NCI-H128 (cell line): ENCODE data around the gene KHDC4.

Experiments
- DNase-seq: peaks from one replicate; lab custom pipeline; 2025; ENCODE audit not compliant: unreplicated experiment; lab: John Stamatoyannopoulos, UW

Gene KHDC4

DNA sequence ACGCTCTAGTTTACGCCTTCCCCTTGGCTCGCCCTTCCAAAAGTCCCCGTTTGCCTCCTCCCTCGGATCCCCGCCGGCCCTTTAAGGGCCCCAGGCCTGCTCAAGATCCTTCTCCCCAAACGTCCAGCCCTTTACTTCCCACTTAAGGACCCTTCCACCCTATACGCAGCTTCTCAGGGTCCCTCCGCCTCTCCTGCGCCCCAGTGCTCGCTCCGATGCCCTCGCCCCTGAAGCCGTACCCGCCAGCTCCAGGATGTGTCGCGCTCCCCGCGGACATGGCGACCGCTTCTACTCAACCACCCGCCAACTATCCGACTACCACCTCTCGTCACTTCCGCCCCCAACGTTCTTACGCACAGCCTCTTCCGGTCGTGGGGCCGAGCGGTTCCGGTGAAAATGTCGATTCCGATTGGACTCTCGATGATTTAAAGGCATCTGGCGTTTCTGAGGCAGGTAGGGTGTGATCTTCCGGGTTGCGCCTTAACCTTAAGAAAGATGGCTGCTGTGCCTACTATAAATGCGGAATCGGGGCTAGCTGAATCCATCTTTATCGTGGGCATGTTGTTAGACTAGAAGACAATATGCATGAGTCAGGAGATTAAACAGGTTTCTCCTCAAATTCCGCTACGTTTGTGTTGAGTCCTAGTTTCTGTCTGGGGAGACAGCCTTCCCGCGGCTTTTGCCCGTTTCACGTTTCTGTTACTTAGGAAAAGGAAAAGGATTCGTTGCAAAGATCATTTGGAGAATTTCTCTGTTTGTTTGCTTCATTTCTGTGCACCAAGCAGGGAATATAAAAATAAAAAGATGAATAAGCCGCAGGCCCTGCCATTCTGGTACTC lies at the start of gene KHDC4:
Gene KHDC4, minus strand, starts transcription at position 317 of the 839 bp plus-strand sequence. Its CDS starts 40 bp downstream, at position 277.
- DNase-seq, result peak; percentile 99

DNA sequence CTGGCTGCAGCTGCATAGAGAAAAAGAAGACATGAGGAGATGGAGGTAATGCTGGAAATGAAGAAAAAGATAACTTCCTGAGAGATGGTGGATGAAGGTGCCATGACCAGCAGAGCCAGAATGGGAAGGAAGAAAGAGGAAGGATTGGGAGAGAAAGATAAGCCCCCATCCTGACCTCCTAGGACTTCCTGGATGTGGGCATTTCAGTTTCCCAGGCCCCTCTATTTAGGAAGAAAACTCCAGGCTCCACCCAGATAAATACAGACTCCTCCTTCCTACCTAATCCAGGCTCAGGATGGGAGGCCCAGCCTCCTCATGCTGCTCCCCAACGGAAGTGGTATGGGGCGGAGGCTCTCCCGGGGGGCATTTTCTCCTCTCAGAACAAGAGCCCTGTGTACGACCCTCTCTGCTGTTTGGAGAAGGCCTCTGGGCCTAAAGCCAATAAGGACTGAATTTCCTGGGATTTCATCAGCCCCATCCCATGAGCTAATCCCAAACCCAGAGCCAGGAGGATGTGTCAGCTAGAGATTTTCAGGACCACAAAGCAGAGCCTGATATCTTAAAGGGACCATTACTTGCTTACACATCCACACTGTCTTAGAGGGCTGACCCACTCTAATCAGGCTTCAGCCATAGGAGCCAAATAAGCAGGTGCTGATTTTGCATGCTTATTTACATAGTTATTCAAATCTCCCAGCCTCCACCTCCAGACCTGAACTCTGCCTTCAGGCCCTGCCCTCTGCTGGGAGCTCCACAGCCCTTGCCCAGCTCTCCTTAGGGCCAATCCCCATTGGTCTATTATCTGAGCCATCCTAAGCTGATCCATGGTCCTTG lies 49.2 kb upstream of the KHDC4 start:
- DNase-seq, result no peak

DNA sequence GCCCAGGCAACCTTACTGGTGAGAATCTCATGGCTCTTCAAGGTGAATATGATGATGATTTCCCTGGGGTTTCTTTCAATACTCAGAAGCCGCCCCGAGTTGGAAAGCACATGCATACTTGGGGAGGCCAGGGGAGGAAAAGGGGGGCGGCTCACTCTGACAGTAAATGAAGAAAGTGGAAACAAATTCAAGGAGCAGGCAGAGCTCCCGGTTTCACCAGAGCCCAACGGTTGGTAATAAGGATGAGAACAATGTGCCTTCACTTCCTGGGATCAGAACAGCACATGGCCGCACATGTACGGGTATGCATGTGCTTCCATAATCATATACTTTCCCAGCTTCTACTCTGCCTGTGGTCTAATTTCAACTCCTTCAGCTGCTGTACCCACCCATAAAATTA lies 47.9 kb upstream of the KHDC4 start:
- no peak for DNase-seq

DNA sequence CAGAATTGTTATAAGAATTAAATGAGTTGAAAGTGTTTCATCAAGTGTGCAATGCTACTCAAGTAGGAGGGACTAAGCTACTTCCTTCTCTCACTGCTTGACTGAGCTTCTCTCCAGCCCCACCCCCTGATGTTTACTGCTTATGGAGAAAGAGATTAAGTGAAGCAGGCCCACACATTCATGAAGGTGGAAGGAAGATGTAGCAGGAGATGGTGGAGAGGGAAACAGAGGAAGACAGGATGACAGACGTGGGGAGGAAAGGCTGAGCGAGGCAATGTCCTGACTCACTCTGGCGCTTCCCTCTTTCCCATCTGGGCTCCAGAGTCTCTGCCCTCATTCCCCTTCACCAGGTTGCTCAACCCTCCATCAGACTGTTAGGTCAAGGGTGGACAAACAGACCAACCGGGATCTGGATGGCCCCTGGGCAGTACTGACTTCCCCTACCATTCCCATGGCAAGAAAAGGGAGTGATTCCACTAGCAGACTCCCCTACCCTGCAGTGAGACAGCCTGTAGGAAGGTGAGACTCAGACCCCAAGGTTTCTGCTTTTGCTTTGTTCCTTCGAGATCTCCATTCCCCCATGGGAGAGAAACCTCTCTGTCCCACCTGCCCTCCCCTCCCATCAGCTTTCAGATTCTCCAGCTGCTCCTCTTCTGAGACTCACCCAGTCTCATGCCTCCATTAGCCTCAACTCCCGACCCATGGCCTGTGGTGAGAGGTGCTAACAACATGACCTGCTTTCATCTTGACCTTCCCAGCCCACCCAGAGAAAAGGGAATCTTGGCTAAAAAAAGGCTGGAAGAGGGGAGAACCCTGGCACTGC lies 47.3 kb upstream of the KHDC4 start:
- no peak for DNase-seq

DNA sequence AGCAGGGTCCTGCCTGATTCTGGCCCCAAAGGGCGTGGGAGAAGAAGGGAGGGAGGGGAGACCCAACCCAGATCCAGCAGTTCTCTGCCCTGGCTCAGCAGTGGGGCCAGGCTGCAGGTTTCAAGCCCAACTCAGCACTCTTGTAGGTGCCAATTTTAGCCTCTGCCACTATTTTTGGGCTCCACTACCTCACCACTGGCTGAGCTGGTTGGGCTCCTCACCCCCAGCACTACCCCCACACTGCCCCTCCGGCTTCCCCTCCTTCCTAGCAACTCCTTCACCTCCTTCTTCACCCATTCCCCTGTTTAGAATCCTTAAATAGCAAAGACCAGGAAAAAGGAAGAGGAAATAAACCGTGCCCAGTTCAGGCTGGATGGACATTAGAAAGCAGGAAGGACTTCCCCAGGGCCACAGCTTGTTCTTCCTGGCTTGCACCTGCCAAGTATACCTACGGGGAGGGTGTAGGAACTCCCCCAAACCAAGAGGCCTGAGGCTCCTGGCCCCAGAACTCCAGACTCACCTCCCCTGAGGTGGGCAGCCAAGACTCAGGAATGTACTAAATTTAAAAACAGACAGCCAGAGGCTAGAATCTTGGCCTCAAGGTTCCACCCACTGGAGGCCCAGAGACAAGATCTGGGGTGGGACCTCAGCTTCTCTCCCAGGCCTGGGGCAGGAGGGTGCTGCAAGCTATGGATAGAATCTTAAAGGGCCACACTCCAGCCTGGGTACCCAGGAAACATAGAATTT lies 45.6 kb upstream of the KHDC4 start:
- no peak for DNase-seq

DNA sequence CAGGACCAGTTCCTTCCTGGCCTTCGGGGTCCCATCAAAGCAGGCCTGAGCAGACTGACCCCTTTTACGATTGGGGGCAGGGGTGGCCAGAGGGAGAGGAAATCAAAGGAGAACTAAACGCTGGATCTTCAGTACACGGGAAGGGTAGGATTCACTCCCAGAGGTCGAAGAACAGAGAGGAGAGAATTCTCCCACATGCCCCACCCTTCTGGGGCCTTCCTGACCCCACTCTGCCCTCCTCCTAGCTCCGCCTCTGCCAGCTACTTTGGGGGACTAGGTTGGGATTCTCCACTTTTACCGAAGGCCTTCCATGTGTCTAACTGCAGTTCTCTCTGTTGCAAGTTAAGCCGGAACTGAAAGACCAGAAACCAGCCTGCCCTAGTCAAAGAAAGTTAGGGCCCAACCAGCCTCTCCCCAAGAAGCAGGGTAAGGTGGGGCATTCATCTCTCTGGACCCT lies 44.8 kb upstream of the KHDC4 start:
- no peak for DNase-seq

DNA sequence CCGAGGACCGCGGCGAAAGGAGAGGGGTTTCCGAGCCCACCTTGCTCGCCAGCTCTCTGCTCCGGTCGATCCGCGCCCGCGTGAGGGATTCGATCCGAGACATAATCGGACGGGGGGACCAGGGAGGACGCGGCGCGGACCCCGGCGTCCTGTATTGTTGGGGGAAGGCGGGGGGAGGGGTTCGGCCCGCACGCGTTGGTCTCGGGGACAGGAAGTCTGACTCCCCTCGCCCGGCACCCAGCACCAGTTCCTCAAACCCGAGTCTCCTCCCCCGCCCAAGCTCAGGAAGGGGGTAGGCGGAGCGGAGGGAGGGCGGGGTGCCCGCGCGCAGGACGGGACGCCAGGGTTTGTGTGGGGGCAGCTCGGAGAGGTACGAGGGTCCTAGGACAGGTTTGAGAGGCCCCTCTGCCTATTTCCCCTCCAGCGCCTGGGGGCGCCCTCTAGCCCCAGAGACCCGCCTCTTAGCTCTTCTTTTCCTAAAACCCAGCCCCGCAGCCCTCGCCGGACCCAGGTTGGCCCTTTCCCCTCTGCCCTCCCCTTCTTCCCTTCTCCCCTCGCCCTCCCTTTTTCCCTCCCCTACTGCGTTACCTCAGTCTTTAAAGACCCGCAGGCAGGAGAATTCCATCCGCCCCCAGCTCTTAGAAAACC lies 44.2 kb upstream of the KHDC4 start, which contains the start of gene ARHGEF2:
Gene ARHGEF2, minus strand, starts transcription at position 223 of the 648 bp plus-strand sequence. Its CDS starts 120 bp downstream, at position 103.
- DNase-seq, result peak; percentile 43

DNA sequence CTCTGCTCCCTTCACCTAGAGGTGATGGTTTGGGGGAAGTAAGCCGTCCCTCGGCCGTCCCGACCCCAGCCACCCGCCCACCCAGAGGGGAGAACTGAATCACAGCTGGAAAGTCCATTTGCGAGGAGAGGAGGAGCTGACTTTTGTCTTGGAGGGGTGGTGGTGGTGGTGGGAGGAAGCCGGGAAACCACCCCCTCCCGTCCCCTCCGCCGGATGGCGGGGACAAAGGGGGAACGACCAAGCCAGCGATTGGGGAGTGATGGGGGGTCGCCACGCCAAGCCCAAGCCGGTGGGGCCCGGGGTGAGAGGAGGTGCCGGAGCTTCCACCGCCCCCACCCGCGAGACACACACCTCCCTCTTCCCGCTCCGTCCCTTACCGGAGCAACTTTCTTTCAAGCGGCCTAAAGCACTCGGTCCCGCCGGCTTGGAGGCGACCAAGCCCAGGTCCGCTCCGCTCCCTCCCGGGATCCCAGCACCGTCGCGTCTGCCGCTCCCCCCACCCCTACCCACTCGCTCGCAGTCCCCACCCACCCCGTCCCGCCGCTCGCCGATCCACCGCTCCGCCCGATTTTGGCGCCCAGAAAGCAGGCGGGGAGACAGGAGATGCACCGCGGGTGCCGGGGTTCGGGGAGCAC lies 43.6 kb upstream of the KHDC4 start:
- no peak for DNase-seq

DNA sequence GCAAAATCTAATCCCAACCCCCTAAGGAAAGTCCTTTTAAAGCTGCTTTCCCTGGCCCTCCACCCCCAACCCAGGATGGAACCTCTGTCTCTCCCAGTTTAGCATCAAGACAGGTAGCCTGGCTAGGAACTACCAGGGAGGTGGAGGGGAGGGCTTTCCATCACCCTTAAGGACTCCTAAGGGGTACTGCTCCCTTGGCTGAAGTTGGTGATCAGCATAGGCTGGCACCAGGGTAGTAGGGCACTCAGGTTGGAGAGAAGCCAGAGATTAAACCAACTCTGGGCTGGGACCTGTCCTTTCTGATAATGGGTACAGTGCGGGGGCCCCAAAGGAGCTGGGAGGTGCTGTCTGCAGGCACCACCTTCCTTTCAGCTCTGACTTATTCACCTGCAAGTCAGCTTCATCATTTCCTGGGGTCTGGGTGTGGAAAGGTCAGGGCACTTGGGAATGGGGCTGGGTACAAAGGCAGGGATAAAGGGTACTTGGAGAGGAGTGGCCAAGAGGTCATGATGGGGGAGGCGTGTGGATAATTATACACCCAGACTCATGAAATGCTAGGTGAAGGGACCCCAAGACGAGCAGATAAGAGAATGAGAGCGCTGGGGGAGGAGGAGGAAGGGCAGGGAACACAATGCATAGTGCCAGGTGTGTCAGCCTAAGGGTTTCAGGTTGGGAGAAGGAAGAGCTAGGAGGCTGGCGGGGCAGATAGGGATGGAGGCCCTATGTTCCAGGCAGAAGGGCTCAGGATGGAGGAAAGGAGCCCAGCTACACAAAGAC lies 42.9 kb upstream of the KHDC4 start:
- DNase-seq, result no peak

DNA sequence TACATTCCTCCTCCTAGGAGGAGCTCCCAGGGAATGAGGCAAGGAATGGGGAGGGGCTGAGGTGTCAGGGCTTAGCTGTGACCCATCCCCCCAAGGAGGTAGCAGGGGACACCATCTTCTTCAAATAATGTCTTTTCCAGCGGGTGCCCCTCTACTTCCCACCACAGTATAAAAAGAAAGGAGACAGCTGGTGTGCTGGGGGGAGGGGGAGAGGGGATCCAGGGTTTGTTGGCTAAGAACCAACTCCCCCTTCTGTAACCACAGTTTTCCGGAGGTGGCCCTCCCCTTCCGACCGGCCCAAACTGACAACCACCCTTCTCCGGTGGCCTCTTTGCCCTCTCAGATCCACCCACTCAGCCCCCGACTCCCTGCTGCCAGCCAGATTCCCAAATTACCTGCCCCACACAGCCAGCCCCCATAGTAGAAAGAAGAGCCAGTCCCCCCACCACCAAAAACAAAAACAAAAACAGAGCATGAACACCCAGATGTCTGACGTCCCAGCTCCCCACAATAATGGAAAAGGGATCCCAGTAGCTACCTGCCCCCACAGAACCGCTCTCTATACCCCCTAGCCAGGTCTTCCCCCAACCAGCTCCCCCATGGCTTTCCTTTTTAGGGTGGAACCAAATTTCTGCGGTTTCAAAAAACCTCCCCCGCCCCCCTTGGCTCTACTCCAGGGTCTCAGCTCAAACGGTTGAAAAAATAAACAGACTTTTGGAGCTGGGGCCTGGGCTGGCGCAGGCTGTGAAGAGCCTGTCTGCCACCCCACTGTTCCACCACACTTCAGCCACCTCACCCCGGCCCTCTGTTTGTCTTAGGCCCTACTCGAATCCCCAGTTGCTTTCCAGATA lies 42.1 kb upstream of the KHDC4 start:
- peak; percentile 79 for DNase-seq

DNA sequence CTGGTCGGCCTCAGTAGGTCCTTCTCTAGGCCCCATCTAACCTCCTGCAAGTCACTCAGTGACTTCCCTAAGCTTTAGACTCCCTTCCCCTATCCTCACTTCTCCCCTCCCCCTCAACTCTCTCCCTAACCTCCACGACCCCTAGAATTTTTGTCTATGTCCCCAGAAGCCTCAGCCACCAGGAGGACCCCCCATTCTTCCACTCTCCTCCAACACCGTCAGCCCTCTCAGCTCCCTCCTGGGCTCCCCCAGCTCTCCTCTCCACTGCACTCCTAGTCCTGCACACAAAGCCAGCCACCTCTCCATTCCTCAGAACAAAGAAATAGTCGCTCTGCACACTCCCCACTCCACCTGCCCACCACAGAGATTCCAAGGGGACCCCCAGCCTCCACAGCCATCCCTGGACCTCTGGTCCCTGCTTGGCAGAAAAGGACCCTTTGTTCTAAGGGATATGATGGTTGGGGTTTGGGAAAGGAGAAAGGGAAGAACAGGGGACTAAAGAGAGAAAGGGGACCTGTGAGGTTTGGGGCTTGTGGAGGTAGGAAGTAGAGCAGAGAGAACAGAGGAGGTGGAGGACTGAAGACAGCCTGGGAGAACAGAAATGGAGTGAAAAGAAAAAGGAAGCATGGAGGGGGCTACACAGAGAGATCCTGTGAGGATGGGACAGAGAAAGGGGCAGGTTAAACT lies 41.3 kb upstream of the KHDC4 start:
- DNase-seq, result no peak

DNA sequence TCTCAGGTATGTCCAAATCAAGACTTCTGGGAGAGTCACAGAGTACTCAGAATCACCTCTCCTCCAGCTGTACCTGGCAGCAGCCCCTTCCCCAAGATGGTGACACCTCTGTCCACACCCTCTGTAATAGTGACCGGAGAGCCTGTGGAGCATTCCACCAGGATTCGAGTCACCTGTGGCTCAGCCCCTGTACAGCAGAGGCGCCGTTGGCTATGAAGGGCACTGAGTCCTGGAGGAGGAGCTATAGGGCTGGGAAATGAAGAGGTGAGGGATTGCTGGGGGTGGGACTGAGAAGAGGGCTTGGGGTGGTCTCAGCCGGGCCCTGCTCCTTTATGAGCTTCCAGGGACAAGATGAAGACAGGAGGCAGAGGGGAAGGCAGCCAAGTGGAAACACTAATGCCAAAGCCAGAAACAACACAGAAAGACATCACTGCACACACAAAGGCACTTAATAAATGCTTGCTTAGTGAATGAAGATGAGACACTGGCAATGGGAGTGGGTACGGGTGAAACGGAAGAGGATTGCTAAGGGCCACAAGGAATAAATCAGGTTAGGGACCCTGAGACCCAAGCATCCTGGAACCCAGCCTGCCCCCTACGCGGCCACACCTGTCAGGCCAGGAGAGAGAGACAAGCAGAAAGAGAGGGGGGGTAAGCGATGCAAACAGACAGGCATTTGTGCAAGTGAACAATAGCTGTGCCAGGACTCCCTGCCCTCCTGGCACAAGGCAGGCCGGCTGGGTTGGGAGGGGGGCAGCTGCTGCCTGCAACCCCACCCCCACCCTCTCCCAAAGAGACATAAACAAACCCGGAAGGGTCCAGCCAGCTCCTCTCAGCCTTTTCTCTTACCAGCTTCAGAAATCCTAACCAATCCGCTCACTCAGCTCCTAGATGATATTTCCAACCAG lies 40.2 kb upstream of the KHDC4 start:
- peak; percentile 41 for DNase-seq

DNA sequence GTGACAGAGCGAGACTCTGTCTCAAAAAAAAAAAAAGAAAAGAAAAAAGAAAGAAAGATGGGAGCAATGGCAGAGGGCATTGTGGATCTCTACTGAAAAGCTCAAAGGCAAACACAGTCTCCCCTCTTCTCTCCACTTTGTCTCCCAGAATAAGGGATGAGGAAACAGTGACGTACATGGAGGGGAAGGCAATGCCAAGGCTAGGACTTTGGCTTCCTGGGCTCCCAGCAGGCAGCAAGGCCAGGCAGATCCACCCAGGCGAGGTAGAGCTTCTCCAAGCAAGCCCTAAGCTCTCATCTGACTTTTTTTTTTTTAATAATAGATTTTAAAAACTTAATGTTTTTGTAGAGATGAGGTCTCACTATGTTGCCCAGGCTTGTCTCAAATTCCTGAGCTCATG lies 39.5 kb upstream of the KHDC4 start:
- no peak for DNase-seq

DNA sequence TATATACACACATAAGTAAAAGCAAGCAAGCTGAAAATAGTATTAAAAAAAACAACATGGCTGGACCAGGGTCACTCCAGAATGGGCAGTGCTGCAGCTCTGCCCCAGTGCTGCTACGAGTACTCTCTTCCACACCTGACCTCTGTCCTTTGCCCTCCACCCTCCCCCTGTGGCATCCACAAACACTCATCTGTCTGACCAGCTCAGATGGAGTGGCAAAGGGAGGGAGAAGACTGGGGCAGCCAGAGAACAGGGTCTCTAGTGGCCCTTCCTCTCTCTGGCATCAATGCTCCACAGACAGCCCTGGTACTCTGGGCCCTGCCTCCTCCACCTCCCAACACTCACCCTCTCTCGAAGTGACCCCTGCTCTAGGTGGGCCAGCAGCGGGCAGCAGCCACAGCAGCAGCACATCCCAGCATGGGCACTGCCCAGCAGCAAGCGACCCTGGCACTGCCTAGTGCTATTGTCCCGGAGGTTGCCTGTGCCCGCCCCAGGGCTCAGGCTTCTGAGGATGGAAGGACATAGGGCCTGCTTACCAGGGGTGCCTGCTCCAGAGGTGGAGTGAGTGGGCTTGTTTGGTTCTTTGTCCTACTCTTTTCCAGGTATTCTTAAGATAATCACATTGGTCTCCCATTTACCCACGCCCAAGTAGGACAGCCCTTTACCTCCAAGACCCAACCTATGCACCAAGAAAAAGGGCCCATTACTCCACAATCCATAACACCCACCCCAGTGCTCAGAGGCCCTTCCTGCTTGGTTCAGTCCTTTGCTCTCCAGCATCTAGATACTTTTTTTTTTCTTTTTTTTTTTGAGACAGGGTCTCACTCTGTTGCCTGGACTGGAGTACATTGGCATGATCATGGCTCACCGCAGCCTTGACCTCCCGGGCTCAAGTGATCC lies 37.9 kb upstream of the KHDC4 start:
- DNase-seq, result no peak

DNA sequence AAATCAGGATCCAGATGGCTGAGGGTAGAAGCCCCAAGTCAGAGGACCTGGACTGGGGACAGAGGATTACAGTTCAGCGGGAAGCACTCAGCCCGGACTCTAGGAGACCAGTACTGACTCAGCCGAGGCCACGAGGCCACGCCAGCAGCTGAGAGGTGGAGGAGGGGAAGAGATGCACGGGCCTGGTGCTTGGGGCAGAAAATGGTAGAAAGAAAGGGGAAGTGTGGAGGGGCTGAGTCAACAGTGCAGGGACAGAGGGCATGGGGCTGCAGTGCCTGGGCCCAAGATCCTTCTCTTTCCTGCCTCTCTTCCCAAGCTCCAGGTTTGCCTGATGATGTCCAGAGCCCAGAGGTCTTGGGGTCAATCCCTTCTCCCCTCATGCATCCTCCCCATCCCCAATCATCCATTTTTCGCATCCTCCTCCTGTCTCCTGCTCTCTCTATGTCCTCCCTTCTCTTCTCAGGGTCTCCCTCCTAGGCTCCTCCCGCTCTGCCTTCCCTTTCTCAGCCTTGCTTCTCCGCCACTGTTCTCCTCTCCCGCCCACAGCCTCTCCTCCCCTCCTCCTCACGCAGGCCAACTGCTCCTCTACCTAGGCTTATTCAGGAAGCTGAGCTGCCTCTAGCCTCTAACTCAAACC lies 36.4 kb upstream of the KHDC4 start:
- no peak for DNase-seq
